ENCODE results near the gene LCN15.
"Not testable (repeated sequence)": the region's sequence is repeated elsewhere in the genome, so short reads cannot be mapped to it uniquely, and the experiment has no call there.

The LCN15 gene

DNA sequence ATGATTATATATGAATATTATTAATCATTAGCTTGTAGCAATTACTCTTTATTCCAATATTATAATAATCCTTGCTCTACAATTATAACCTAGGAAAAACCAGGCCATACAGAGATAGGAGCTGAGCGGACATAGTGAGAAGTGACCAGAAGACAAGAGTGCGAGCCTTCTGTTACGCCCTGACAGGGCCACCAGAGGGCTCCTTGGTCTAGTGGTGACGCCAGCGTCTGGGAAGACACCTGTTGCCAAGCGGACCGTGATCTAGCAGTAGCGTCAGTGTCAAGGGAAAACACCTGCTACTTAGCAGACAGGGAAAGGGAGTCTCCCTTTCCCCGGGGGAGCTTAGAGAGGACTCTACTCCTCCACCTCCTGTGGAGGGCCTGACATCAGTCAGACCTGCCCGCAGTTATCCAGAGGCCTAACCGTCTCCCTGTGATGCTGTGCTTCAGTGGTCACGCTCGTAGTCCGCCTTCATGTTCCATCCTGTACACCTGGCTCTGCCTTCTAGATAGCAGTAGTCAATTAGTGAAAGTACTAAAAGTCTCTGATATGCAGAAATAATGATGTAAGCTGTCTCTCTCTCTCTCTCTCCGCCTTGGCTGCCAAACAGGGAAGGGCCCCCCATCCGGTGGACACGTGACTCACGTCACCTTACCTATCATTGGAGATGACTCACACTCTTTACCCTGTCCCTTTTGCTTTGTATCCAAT lies 2.2 kb upstream of the LCN15 start:
- not testable (repeated sequence) for H3K9me3 ChIP-seq (ENCODE audit: control insufficient read depth in 1 of 2, low read length in 2 of 2); H3K36me3 ChIP-seq (ENCODE audit: control insufficient read depth in 1 of 2, insufficient read depth in 2 of 2, low read length in 2 of 2); H3K4me3 ChIP-seq (ENCODE audit: low read depth in 1 of 2, low read length in 2 of 2); H3K27ac ChIP-seq (ENCODE audit: low read length); H3K27me3 ChIP-seq (ENCODE audit: low read depth, low read length); H3K4me1 ChIP-seq (ENCODE audit: control insufficient read depth in 1 of 2, insufficient read depth in 2 of 2, low read length in 2 of 2)

DNA sequence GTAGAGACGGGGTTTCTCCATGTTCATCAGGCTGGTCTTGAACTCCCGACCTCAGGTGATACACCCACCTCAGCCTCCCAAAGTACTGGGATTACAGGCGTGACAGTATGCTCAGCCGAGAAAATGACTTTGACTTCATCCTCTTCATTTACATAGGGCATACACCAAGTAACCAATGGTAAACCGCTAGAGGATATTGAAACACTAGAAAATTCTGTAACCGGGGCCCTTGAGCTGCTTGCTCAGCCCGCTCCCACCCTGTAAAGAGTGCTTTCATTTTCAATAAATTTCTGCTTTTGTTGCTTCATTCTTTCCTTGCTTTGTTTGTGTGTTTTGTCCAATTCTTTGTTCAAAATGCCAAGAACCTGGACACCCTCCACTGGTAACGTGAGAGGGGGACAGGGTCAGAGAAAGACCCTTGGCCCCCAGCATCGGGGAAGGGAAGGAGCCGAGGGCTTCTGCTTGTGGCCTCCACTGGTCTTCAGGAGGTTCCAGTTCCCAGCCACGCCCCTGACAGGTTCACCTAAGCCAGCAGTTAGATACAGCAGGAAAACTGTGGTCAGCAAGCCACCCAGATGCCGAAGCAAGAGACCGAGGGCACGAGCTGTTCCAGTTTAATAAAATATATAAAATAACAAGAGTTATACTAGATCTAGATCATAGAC lies 1.6 kb upstream of the LCN15 start:
- not testable (repeated sequence) for H3K9me3 ChIP-seq (ENCODE audit: control insufficient read depth in 1 of 2, low read length in 2 of 2); H3K27ac ChIP-seq (ENCODE audit: low read length); H3K4me1 ChIP-seq (ENCODE audit: control insufficient read depth in 1 of 2, insufficient read depth in 2 of 2, low read length in 2 of 2); H3K27me3 ChIP-seq (ENCODE audit: low read depth, low read length); H3K36me3 ChIP-seq (ENCODE audit: control insufficient read depth in 1 of 2, insufficient read depth in 2 of 2, low read length in 2 of 2); H3K4me3 ChIP-seq (ENCODE audit: low read depth in 1 of 2, low read length in 2 of 2)

DNA sequence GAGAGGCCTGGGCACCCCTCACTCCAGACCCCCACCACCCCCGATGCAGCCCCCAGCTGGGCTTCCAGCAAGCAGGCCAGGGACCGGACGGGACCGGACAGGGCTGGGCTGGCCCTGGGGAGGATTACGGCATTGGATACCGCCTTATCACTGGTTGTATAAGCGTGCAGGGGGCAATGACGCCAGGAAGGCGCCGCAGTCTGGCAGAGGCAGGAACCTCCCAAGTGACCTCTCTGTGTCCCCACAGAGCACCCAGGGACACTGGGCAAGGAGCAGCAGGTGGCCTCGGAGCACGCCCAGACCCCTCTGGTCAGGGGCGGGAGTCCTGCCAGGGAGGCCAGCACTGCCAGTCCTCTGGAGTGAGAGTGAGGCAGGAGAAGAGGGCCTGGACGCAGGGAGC lies 723 bp upstream of the LCN15 start:
- H3K4me1 ChIP-seq (ENCODE audit: control insufficient read depth in 1 of 2, insufficient read depth in 2 of 2, low read length in 2 of 2) = peaks cover 0 to 7% of the 10 kb centered on the region in 2 donors

DNA sequence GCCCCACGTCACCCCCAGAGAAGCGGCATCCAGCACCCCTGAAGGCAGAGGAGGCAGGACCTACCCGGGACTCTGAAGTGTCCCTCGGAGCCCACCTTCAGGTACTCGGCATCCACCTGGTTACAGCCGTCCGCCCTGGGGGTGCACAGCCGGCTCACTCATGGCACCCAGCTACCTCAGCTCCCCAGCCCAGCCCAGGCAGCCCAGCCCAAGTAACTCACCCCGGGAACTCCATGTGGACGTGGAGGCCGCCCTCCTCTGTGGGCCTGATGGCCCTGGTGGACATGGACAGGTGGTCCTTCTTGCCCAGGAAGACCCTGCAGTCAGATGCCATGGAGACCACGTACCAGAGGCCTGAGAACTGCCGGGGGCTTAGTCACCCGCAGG lies 676 bp downstream of the LCN15 start:
- Histone ChIP-seq H3K9me3 (ENCODE audit: control insufficient read depth in 1 of 2, low read length in 2 of 2) (no peaks in the 10 kb centered on the region), H3K27ac (ENCODE audit: low read length) (no peak overlapping the region), H3K27me3 (ENCODE audit: low read depth, low read length) (no peaks in the 10 kb centered on the region), H3K4me1 (ENCODE audit: control insufficient read depth in 1 of 2, insufficient read depth in 2 of 2, low read length in 2 of 2) (peaks cover 0 to 7% of the 10 kb centered on the region in 2 donors), H3K36me3 (ENCODE audit: control insufficient read depth in 1 of 2, insufficient read depth in 2 of 2, low read length in 2 of 2) (no peaks in the 10 kb centered on the region), H3K4me3 (ENCODE audit: low read depth in 1 of 2, low read length in 2 of 2) (no peak overlapping the region)

More for the DNA sequence above, 723 bp upstream of the LCN15 start:
- no peak overlapping the region for H3K4me3 ChIP-seq (ENCODE audit: low read depth in 1 of 2, low read length in 2 of 2)
- no peaks in the 10 kb centered on the region for H3K27me3 ChIP-seq (ENCODE audit: low read depth, low read length)
- no peak overlapping the region for H3K27ac ChIP-seq (ENCODE audit: low read length)
- no peaks in the 10 kb centered on the region for H3K36me3 ChIP-seq (ENCODE audit: control insufficient read depth in 1 of 2, insufficient read depth in 2 of 2, low read length in 2 of 2)
- no peaks in the 10 kb centered on the region for H3K9me3 ChIP-seq (ENCODE audit: control insufficient read depth in 1 of 2, low read length in 2 of 2)

DNA sequence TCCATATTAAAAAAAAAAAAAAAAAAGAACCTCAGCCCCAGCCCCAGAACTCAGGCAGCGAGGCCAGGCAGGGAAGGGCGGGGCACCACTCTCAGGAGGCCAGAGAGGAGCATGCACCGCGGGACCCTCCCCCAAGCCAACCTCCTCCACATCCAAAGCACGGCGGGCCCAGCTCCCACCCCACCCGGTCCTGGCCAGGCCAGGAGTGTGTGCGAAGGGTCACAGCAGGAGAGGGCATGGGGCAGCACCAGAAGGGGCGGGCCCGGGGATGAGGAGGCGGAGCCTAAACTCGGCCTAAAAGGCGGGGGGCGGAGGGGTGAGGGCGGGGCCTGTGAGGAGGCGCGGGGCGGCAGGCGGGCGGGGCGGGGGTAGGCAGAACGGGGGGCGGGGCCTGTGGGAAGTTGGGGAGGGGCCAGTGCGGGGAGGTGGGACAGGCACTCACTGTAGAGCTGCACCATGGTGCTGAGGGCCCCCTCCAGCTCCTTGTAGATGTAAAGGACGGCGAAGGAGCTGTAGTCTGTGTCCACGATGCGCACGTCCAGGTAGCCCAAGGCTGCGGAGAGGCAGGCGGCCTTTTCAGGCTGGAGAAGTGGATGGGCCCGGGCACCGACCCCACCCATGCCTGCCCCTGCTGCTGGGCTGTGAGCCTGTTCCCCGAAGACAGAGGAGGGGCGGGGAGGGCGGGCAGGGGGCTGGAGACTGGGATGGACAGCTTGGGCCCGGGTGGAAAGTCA lies 1.2 kb downstream of the LCN15 start:
- Histone ChIP-seq H3K4me1 (ENCODE audit: control insufficient read depth in 1 of 2, insufficient read depth in 2 of 2, low read length in 2 of 2) (peaks cover 0 to 7% of the 10 kb centered on the region in 2 donors), H3K27me3 (ENCODE audit: low read depth, low read length) (no peaks in the 10 kb centered on the region), H3K36me3 (ENCODE audit: control insufficient read depth in 1 of 2, insufficient read depth in 2 of 2, low read length in 2 of 2) (no peaks in the 10 kb centered on the region), H3K4me3 (ENCODE audit: low read depth in 1 of 2, low read length in 2 of 2) (no peak overlapping the region), H3K27ac (ENCODE audit: low read length) (no peak overlapping the region), H3K9me3 (ENCODE audit: control insufficient read depth in 1 of 2, low read length in 2 of 2) (no peaks in the 10 kb centered on the region)

DNA sequence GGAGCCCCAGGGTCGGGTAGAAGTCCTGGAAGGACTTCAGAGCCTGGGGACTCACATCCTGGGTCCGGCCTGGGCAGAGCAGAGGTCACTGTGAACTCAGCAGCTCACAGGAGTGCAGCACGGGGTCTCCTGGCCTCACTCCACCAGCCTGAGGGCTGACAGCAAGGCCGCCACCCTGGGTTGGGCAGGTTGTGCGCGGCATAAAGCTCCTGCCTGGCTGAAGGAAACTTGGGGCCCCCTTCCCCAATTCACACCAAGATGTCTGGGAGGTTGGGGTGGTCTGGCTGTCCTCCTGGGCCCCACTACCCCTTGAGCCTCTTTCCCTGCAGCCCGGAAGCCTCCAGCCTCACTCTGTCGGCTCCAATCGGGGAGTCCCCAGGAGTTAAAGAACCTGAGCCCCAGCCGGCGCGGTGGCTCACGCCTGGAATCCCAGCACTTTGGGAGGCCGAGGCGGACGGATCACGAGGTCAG lies 2.1 kb downstream of the LCN15 start:
- H3K4me3 ChIP-seq (ENCODE audit: low read depth in 1 of 2, low read length in 2 of 2) = no peak overlapping the region
- no peak overlapping the region for H3K27ac ChIP-seq (ENCODE audit: low read length)
- H3K4me1 ChIP-seq (ENCODE audit: control insufficient read depth in 1 of 2, insufficient read depth in 2 of 2, low read length in 2 of 2) = peaks cover 0 to 7% of the 10 kb centered on the region in 2 donors
- H3K36me3 ChIP-seq (ENCODE audit: control insufficient read depth in 1 of 2, insufficient read depth in 2 of 2, low read length in 2 of 2) = no peaks in the 10 kb centered on the region
- H3K27me3 ChIP-seq (ENCODE audit: low read depth, low read length) = no peaks in the 10 kb centered on the region
- no peaks in the 10 kb centered on the region for H3K9me3 ChIP-seq (ENCODE audit: control insufficient read depth in 1 of 2, low read length in 2 of 2)

DNA sequence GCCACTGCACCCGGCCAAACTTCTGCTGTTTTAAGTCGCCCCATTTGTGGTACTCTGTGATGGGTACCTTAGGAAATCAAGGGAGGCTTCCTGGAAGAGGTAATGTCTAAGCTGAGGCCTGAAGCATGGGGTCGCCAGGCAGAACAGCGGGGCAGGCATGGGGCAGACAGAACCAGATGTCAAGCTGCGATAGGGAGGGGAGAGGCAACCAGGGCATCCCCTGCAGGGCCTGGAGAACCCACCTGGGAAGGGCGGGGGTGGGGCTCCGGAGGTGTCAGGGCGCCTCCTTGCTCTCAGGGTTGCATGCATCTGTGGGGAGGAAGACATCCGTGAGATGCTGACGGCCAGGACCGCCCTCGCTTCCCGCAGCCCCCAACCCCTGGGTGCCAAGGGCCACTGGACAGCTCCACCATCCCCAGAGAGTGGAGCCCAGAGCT lies 2.8 kb downstream of the LCN15 start:
- Histone ChIP-seq H3K4me3 (ENCODE audit: low read depth in 1 of 2, low read length in 2 of 2) (no peak overlapping the region), H3K36me3 (ENCODE audit: control insufficient read depth in 1 of 2, insufficient read depth in 2 of 2, low read length in 2 of 2) (no peaks in the 10 kb centered on the region), H3K27ac (ENCODE audit: low read length) (no peak overlapping the region), H3K27me3 (ENCODE audit: low read depth, low read length) (no peaks in the 10 kb centered on the region), H3K9me3 (ENCODE audit: control insufficient read depth in 1 of 2, low read length in 2 of 2) (no peaks in the 10 kb centered on the region), H3K4me1 (ENCODE audit: control insufficient read depth in 1 of 2, insufficient read depth in 2 of 2, low read length in 2 of 2) (peaks cover 0 to 7% of the 10 kb centered on the region in 2 donors)

DNA sequence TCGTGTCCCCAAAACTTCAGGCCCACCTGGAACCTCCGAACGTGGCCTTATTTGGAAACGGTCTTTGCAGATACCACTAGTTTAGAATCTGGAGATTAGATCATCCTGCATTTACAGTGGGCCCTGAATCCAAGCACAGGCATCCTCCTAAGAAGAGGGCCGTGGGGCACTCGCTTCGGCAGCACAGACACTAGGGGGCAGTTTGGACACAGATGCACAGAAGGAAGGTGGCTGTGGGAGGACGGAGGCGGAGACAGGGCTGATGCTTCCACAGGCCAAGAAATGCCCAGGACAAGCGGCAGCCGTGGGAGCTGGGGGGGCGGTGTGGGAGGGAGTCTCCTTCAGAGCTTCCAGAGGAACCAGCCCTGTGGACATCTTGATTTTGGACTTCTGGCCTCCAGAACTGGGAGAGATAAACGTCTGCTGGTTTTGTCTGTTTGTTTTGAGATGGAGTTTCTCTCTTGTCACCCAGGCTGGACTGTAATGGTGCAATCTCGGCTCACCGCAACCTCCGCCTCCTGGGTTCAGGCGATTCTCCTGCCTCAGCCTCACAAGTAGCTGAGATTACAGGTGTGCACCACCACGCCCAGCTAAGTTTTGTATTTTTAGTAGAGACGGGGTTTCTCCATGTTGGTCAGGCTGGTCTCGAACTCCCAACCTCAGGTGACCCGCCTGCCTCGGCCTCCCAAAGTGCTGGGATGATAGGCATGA lies 3.3 kb downstream of the LCN15 start:
- not testable (repeated sequence) for H3K4me3 ChIP-seq (ENCODE audit: low read depth in 1 of 2, low read length in 2 of 2); H3K27ac ChIP-seq (ENCODE audit: low read length); H3K27me3 ChIP-seq (ENCODE audit: low read depth, low read length); H3K4me1 ChIP-seq (ENCODE audit: control insufficient read depth in 1 of 2, insufficient read depth in 2 of 2, low read length in 2 of 2); H3K9me3 ChIP-seq (ENCODE audit: control insufficient read depth in 1 of 2, low read length in 2 of 2); H3K36me3 ChIP-seq (ENCODE audit: control insufficient read depth in 1 of 2, insufficient read depth in 2 of 2, low read length in 2 of 2)

DNA sequence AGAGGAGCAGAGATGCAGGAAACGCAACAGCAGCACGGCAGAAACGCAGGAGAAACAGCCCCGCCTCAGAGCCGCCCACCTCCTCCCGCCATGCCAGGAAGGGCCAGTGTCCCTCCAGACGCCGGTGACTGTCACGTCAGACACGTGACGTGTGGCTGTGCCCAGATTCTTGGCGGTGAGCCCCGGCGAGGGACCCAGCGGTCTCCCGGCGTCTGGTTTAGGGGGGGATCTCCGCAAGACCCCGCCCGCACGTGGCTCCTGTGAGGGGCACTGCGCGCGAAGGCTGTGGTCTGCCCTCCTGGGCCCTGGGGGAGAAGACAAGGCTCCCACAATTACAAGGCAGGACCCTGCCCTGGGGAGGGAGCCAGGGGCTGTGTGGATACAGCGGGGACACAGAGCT lies 3.9 kb downstream of the LCN15 start:
- Histone ChIP-seq H3K36me3 (ENCODE audit: control insufficient read depth in 1 of 2, insufficient read depth in 2 of 2, low read length in 2 of 2) (no peaks in the 10 kb centered on the region), H3K27ac (ENCODE audit: low read length) (no peak overlapping the region), H3K27me3 (ENCODE audit: low read depth, low read length) (no peaks in the 10 kb centered on the region), H3K4me3 (ENCODE audit: low read depth in 1 of 2, low read length in 2 of 2) (no peak overlapping the region), H3K4me1 (ENCODE audit: control insufficient read depth in 1 of 2, insufficient read depth in 2 of 2, low read length in 2 of 2) (peaks cover 0 to 7% of the 10 kb centered on the region in 2 donors), H3K9me3 (ENCODE audit: control insufficient read depth in 1 of 2, low read length in 2 of 2) (peaks cover 0 to 3% of the 10 kb centered on the region in 2 donors)

DNA sequence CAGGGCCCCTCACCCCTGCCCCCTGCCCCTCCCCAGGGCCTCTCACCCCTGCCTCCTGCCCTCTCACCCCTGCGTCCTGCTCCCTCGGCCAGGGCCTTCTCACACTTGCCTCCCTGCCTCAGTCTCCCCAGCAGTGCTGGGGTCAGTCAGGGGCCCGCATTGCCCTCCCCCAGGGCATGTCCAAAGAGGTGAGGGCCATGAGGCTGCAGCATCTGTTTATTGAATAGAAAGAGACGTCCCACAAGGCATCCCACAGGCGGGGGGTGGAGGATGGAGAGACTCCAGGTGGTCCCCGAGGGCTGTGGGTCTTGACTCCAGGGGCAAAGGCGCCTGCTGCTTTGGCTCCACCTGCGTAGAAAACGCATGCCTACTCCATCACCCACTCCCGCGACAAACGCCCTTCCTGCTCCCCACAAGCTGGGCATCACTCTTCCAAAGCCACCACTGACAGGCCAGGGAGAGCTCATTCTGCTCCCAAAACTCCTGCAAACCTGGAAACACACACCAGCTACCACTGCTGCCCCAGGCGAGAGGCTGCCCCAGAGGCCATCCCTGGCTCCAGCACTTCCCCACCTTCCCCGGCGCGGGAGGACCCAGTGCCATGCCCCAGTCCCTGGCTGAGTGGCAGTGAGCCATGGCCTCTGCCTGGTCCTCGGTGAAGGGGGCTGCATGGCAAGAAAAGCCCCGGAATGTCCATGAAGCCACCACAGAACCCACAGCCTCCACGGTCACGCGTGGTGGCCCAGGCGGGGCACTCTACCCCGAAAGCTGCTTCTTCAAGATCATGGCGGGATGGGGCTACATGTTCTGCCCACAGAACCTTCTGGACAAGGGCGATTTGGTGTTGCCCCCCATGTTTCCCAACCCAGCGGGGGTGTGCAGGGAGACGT lies 4.6 kb downstream of the LCN15 start:
- H3K4me1 ChIP-seq (ENCODE audit: control insufficient read depth in 1 of 2, insufficient read depth in 2 of 2, low read length in 2 of 2) = peaks cover 0 to 7% of the 10 kb centered on the region in 2 donors
- no peak overlapping the region for H3K27ac ChIP-seq (ENCODE audit: low read length)
- no peak overlapping the region for H3K4me3 ChIP-seq (ENCODE audit: low read depth in 1 of 2, low read length in 2 of 2)
- H3K36me3 ChIP-seq (ENCODE audit: control insufficient read depth in 1 of 2, insufficient read depth in 2 of 2, low read length in 2 of 2) = no peaks in the 10 kb centered on the region
- H3K27me3 ChIP-seq (ENCODE audit: low read depth, low read length) = no peaks in the 10 kb centered on the region
- H3K9me3 ChIP-seq (ENCODE audit: control insufficient read depth in 1 of 2, low read length in 2 of 2) = peaks cover 0 to 4% of the 10 kb centered on the region in 2 donors

Measured in muscle layer of duodenum (tissue), 2 donors.